Activated CD8-positive, alpha-beta memory T cell treated with anti-CD3 and anti-CD28 coated beads, Interleukin-2, amount 10 ng/mL, durations not matched to agents 7 days and 5 days (primary cell): ENCODE data around the gene PASK. TPM values are rescaled to one million over a fixed set of nuclear protein-coding genes. Genes with fewer than 3 reads are reported as not detected.
"Not testable (repeated sequence)": the region's sequence is repeated elsewhere in the genome, so short reads cannot be mapped to it uniquely, and the experiment has no call there.

Experiments used
- ATAC-seq: fragments of 150-1000 bp; cut with Tn5 transposase; one replicate; pipeline ENCODE4 v1.10.0; 2021; ENCODE audit warnings: moderate library complexity
- CTCF ChIA-PET: fragments of 350-600 bp; sonication (Branson Sonifier 250); formaldehyde crosslinking; loops from one replicate; lab custom pipeline; 2021; ENCODE audit warnings: antibody characterized with exemption; lab: Charles Lee
- DNase-seq: peaks from one replicate; pipeline ENCODE4 v3.0.0-alpha.2; 2020
- H3K27ac Mint-ChIP-seq: one replicate; pipeline ENCODE4 v1.8.0; 2021; ENCODE audit warnings: mild to moderate bottlenecking, mixed read lengths
- H3K27me3 Mint-ChIP-seq: one replicate; pipeline ENCODE4 v1.8.0; 2021; ENCODE audit warnings: mixed read lengths
- H3K36me3 Mint-ChIP-seq: one replicate; pipeline ENCODE4 v1.8.0; 2021; ENCODE audit warnings: mild to moderate bottlenecking, mixed read lengths
- H3K4me1 Mint-ChIP-seq: one replicate; pipeline ENCODE4 v1.8.0; 2021; ENCODE audit warnings: mixed read lengths
- H3K4me3 Mint-ChIP-seq: one replicate; pipeline ENCODE4 v1.8.0; 2021; ENCODE audit warnings: mild to moderate bottlenecking, moderate library complexity, mixed read lengths
- H3K9me3 Mint-ChIP-seq: one replicate; pipeline ENCODE4 v1.8.0; 2022; ENCODE audit warnings: low read depth, mixed read lengths
- total RNA-seq, 2 experiments: library from RNA; stranded (reverse); gene quantifications; one replicate each; pipeline ENCODE4 v1.2.3, GENCODE V29; 2021

PASK gene
- total RNA-seq, 2 experiments from 2014 or later = 65.1 to 71.9 TPM

- DNase-seq (peak; percentile 9), ATAC-seq (no peak)
- Mint-ChIP-seq H3K27me3 (no peaks in the 10 kb centered on the region), H3K4me1 (peaks cover 40% of the 10 kb centered on the region), H3K36me3 (peaks cover 36% of the 10 kb centered on the region), H3K4me3 (no peak overlapping the region), H3K27ac (peak overlapping the region; percentile 67), H3K9me3 (no peaks in the 10 kb centered on the region)
- CTCF ChIA-PET = interaction anchor here (0.8 to 1.5 kb wide), 4 partner anchors 9 to 54 kb away, joined by 3 to 5 read pairs (median 4); partner anchors contain the start of gene PASK
Measured at GRCh38 chr2:241094924-241095420, 54.3 kb downstream of the PASK start.

GRCh38 chr2:241094172-241094571 is 55.1 kb downstream of the PASK start:
- DNase-seq (no peak), ATAC-seq (no peak)
- peaks cover 33% of the 10 kb centered on the region for H3K4me1 Mint-ChIP-seq
- H3K27me3 Mint-ChIP-seq = no peaks in the 10 kb centered on the region
- H3K27ac Mint-ChIP-seq = no peak overlapping the region
- no peak overlapping the region for H3K4me3 Mint-ChIP-seq
- CTCF ChIA-PET = interaction anchor here (1.5 kb wide), 1 partner anchor 16 kb away, joined by 3 read pairs; no protein-coding TSS in a partner anchor
- H3K36me3 Mint-ChIP-seq = peaks cover 31% of the 10 kb centered on the region
- H3K9me3 Mint-ChIP-seq = no peaks in the 10 kb centered on the region

- CTCF ChIA-PET = interaction anchor here (1.1 kb wide), 1 partner anchor 56 kb away, joined by 3 read pairs; the partner anchor contains the start of gene PASK
- not testable (repeated sequence) for H3K27me3 Mint-ChIP-seq, H3K4me3 Mint-ChIP-seq, H3K9me3 Mint-ChIP-seq, DNase-seq, H3K27ac Mint-ChIP-seq, ATAC-seq
- Mint-ChIP-seq H3K4me1 (peaks cover 27% of the 10 kb centered on the region), H3K36me3 (peaks cover 30% of the 10 kb centered on the region)
Measured at GRCh38 chr2:241093133-241093781, 56.0 kb downstream of the PASK start.

GRCh38 chr2:241092677-241093076 is 56.6 kb downstream of the PASK start:
- CTCF ChIA-PET = interaction anchor here (1.1 kb wide), 1 partner anchor 57 kb away, joined by 3 read pairs; the partner anchor contains the start of gene PASK
- DNase-seq (no peak), ATAC-seq (no peak)
- no peak overlapping the region for H3K4me3 Mint-ChIP-seq
- no peak overlapping the region for H3K27ac Mint-ChIP-seq
- no peaks in the 10 kb centered on the region for H3K27me3 Mint-ChIP-seq
- H3K4me1 Mint-ChIP-seq = peaks cover 25% of the 10 kb centered on the region
- H3K36me3 Mint-ChIP-seq = peaks cover 35% of the 10 kb centered on the region
- no peaks in the 10 kb centered on the region for H3K9me3 Mint-ChIP-seq

GRCh38 chr2:241091734-241092445 is 57.4 kb downstream of the PASK start:
- CTCF ChIA-PET = no interaction called here
- Mint-ChIP-seq H3K9me3 (no peaks in the 10 kb centered on the region), H3K27me3 (no peaks in the 10 kb centered on the region), H3K27ac (no peak overlapping the region), H3K4me1 (peaks cover 17% of the 10 kb centered on the region), H3K36me3 (peaks cover 31% of the 10 kb centered on the region), H3K4me3 (no peak overlapping the region)
- ATAC-seq = no peak
- DNase-seq = no peak

- ATAC-seq (no peak), DNase-seq (no peak)
- CTCF ChIA-PET = no interaction called here
- no peak overlapping the region for H3K4me3 Mint-ChIP-seq
- H3K27me3 Mint-ChIP-seq = no peaks in the 10 kb centered on the region
- H3K9me3 Mint-ChIP-seq = no peaks in the 10 kb centered on the region
- H3K27ac Mint-ChIP-seq = peak overlapping the region; percentile 7
- H3K36me3 Mint-ChIP-seq = peaks cover 29% of the 10 kb centered on the region
- peaks cover 11% of the 10 kb centered on the region for H3K4me1 Mint-ChIP-seq
Measured at GRCh38 chr2:241091201-241091600, 58.1 kb downstream of the PASK start.

GRCh38 chr2:241088791-241089732 is 60.2 kb downstream of the PASK start:
- Mint-ChIP-seq H3K36me3 (peaks cover 26% of the 10 kb centered on the region), H3K4me3 (no peak overlapping the region), H3K27ac (no peak overlapping the region), H3K27me3 (no peaks in the 10 kb centered on the region), H3K9me3 (no peaks in the 10 kb centered on the region), H3K4me1 (no peaks in the 10 kb centered on the region)
- ATAC-seq (no peak), DNase-seq (no peak)
- CTCF ChIA-PET = interaction anchor here (1.1 kb wide), 1 partner anchor 11 kb away, joined by 7 read pairs; no protein-coding TSS in a partner anchor

- ATAC-seq = no peak
- Mint-ChIP-seq H3K4me3 (no peak overlapping the region), H3K27me3 (no peaks in the 10 kb centered on the region), H3K4me1 (no peaks in the 10 kb centered on the region), H3K27ac (no peak overlapping the region), H3K9me3 (no peaks in the 10 kb centered on the region), H3K36me3 (peaks cover 26% of the 10 kb centered on the region)
- no peak for DNase-seq
- CTCF ChIA-PET = interaction anchor here (1.1 kb wide), 1 partner anchor 10 kb away, joined by 7 read pairs; no protein-coding TSS in a partner anchor
Measured at GRCh38 chr2:241088376-241088775, 60.9 kb downstream of the PASK start.

GRCh38 chr2:241087420-241088268 is 61.6 kb downstream of the PASK start:
- H3K27me3 Mint-ChIP-seq = no peaks in the 10 kb centered on the region
- no peak overlapping the region for H3K4me3 Mint-ChIP-seq
- H3K4me1 Mint-ChIP-seq = no peaks in the 10 kb centered on the region
- peaks cover 25% of the 10 kb centered on the region for H3K36me3 Mint-ChIP-seq
- DNase-seq (no peak), ATAC-seq (no peak)
- H3K27ac Mint-ChIP-seq = no peak overlapping the region
- no peaks in the 10 kb centered on the region for H3K9me3 Mint-ChIP-seq
- CTCF ChIA-PET = interaction anchor here (1.1 kb wide), 1 partner anchor 9 kb away, joined by 7 read pairs; no protein-coding TSS in a partner anchor

- Mint-ChIP-seq H3K27me3 (no peaks in the 10 kb centered on the region), H3K9me3 (no peaks in the 10 kb centered on the region), H3K36me3 (peaks cover 22% of the 10 kb centered on the region), H3K4me1 (no peaks in the 10 kb centered on the region), H3K4me3 (no peak overlapping the region), H3K27ac (no peak overlapping the region)
- CTCF ChIA-PET = interaction anchor here (1.6 kb wide), 1 partner anchor 11 kb away, joined by 4 read pairs; no protein-coding TSS in a partner anchor
- DNase-seq (no peak), ATAC-seq (no peak)
Measured at GRCh38 chr2:241084856-241085444, 64.3 kb downstream of the PASK start.

- H3K27me3 Mint-ChIP-seq = no peaks in the 10 kb centered on the region
- peaks cover 15% of the 10 kb centered on the region for H3K36me3 Mint-ChIP-seq
- H3K4me3 Mint-ChIP-seq = no peak overlapping the region
- H3K4me1 Mint-ChIP-seq = no peaks in the 10 kb centered on the region
- CTCF ChIA-PET = no interaction called here
- no peak for DNase-seq
- no peak overlapping the region for H3K27ac Mint-ChIP-seq
- no peak for ATAC-seq
- H3K9me3 Mint-ChIP-seq = no peaks in the 10 kb centered on the region
Measured at GRCh38 chr2:241083091-241083415, 66.2 kb downstream of the PASK start.
